IMR-90 (cell line): ENCODE results near the gene CDC42EP5. TPM values are rescaled to one million over a fixed set of nuclear protein-coding genes. Genes with fewer than 3 reads are reported as not detected.

ENCODE experiments used
- ATAC-seq: fragments of 200-7000 bp; cut with Tn5 transposase; 2 replicates; pipeline ENCODE4 v1.9.1; 2020; ENCODE audit warnings: low read depth, mild to moderate bottlenecking, moderate library complexity
- BruUV-seq: library from RNA; stranded (reverse); fragments of 400-500 nt; replicated peaks from 2 replicates; lab custom pipeline; 2021; lab: Mats Ljungman, UMichigan
- CTCF ChIA-PET: fragments of 300-600 bp; formaldehyde crosslinking; extraction: SDS; loops from one replicate; lab custom pipeline; 2021; ENCODE audit warnings: antibody characterized with exemption; lab: Yijun Ruan, JAX
- POLR2A ChIA-PET: fragments of 300-600 bp; sonication (Branson Sonifier 250); formaldehyde crosslinking; loops from one replicate; lab custom pipeline; 2022; ENCODE audit warnings: antibody characterized with exemption; ENCODE audit not compliant: unreplicated experiment; lab: Charles Lee
- DNase-seq: peaks from one replicate; pipeline ENCODE4 v3.0.0; 2013
- H2AFZ ChIP-seq: replicated peaks from 2 replicates; pipeline ENCODE3; 2013; ENCODE audit warnings: low read length, mild to moderate bottlenecking; ENCODE audit not compliant: poor library complexity
- H2AK5ac ChIP-seq: 2 replicates; pipeline ENCODE4 v1.6.1; 2013; ENCODE audit warnings: low read depth, low read length, inconsistent platforms
- H2AK9ac ChIP-seq: replicated peaks from 2 replicates; pipeline ENCODE3; 2013; ENCODE audit warnings: mild to moderate bottlenecking, low read depth, low read length, moderate library complexity; ENCODE audit not compliant: poor library complexity
- H2BK120ac ChIP-seq: 2 replicates; pipeline ENCODE4 v1.6.1; 2013; ENCODE audit warnings: low read depth, low read length, inconsistent platforms
- H2BK15ac ChIP-seq: 3 replicates; pipeline ENCODE4 v1.6.1; 2013; ENCODE audit warnings: low read depth, low read length, inconsistent platforms
- H2BK20ac ChIP-seq: 2 replicates; pipeline ENCODE4 v1.6.1; 2013; ENCODE audit warnings: low read depth, mild to moderate bottlenecking, inconsistent platforms, low read length, moderate library complexity
- H2BK5ac ChIP-seq: 2 replicates; pipeline ENCODE4 v1.6.1; 2013; ENCODE audit warnings: mild to moderate bottlenecking, low read depth, low read length, inconsistent platforms; ENCODE audit not compliant: poor library complexity, severe bottlenecking
- H3K14ac ChIP-seq: replicated peaks from 2 replicates; pipeline ENCODE4 v1.6.1; 2013; ENCODE audit warnings: low read depth, low read length, inconsistent platforms
- H3K18ac ChIP-seq: 2 replicates; pipeline ENCODE4 v1.6.1; 2013; ENCODE audit warnings: low read depth, low read length, control low read depth
- H3K23ac ChIP-seq: 2 replicates; pipeline ENCODE4 v1.6.1; 2013; ENCODE audit warnings: low read depth, low read length, inconsistent platforms
- H3K27ac ChIP-seq: 2 replicates; pipeline ENCODE4 v1.5.1; 2013; ENCODE audit warnings: mild to moderate bottlenecking, control low read depth, low read length; ENCODE audit not compliant: insufficient read depth
- H3K27me3 ChIP-seq: 2 replicates; pipeline ENCODE4 v1.6.1; 2013; ENCODE audit warnings: low read length; ENCODE audit not compliant: control insufficient read depth, insufficient read depth
- H3K36me3 ChIP-seq: 2 replicates; pipeline ENCODE4 v1.6.1; 2013; ENCODE audit warnings: low read length, mixed read lengths; ENCODE audit not compliant: control insufficient read depth, insufficient read depth
- H3K4ac ChIP-seq: 2 replicates; pipeline ENCODE4 v1.6.1; 2013; ENCODE audit warnings: low read depth, low read length, inconsistent platforms
- H3K4me1 ChIP-seq: 2 replicates; pipeline ENCODE4 v1.6.1; 2013; ENCODE audit warnings: low read length, mixed read lengths; ENCODE audit not compliant: control insufficient read depth, insufficient read depth
- H3K4me2 ChIP-seq: 2 replicates; pipeline ENCODE4 v1.6.1; 2013; ENCODE audit warnings: low read depth, mild to moderate bottlenecking, control low read depth, low read length, moderate library complexity
- H3K4me3 ChIP-seq: 2 replicates; pipeline ENCODE4 v1.5.1; 2013; ENCODE audit warnings: low read depth, mild to moderate bottlenecking, control low read depth, low read length, moderate library complexity; ENCODE audit not compliant: insufficient read depth
- H3K56ac ChIP-seq: 2 replicates; pipeline ENCODE4 v1.6.1; 2013; ENCODE audit warnings: low read length, inconsistent platforms; ENCODE audit not compliant: insufficient read depth; ENCODE audit errors: extremely low read depth
- H3K79me1 ChIP-seq, 2 experiments: 2 replicates each; pipeline ENCODE4 v1.6.1; 2013; ENCODE audit warnings: low read length in 2 of 2, inconsistent platforms in 1 of 2, low read depth in 1 of 2
- H3K9ac ChIP-seq: 2 replicates; pipeline ENCODE4 v1.6.1; 2013; ENCODE audit warnings: low read depth, low read length, control low read depth
- H3K9me1 ChIP-seq: 2 replicates; pipeline ENCODE4 v1.6.1; 2013; ENCODE audit warnings: low read length, inconsistent platforms; ENCODE audit not compliant: insufficient read depth
- H3K9me3 ChIP-seq: 2 replicates; pipeline ENCODE4 v1.6.1; 2013; ENCODE audit warnings: low read length; ENCODE audit not compliant: control insufficient read depth, insufficient read depth
- H4K20me1 ChIP-seq: 2 replicates; pipeline ENCODE4 v1.6.1; 2013; ENCODE audit warnings: low read length, inconsistent platforms; ENCODE audit not compliant: insufficient read depth
- H4K5ac ChIP-seq: 2 replicates; pipeline ENCODE4 v1.6.1; 2013; ENCODE audit warnings: mild to moderate bottlenecking, low read depth, low read length, control low read depth
- H4K8ac ChIP-seq, 2 experiments: 2 replicates each; pipeline ENCODE4 v1.6.1; 2013; ENCODE audit warnings: low read depth in 2 of 2, low read length in 2 of 2, control low read depth in 1 of 2, inconsistent platforms in 1 of 2
- H4K91ac ChIP-seq: 2 replicates; pipeline ENCODE4 v1.6.1; 2013; ENCODE audit warnings: low read depth, low read length, inconsistent platforms; ENCODE audit not compliant: insufficient read depth
- CEBPB ChIP-seq: IDR thresholded peaks from 2 replicates; pipeline ENCODE4 v1.6.1; 2012; ENCODE audit warnings: low read depth, low read length, improper control_type of control experiment
- CTCF ChIP-seq: conservative IDR thresholded peaks from 2 replicates; pipeline ENCODE4 v1.5.1; 2012; ENCODE audit warnings: mild to moderate bottlenecking, low read depth, low read length, improper control_type of control experiment
- ELK1 ChIP-seq: fragments of 150-350 bp; IDR thresholded peaks from 2 replicates; pipeline ENCODE4 v1.6.1; 2016; ENCODE audit warnings: low read depth, mild to moderate bottlenecking, low read length, moderate library complexity, borderline replicate concordance
- MAFK ChIP-seq: IDR thresholded peaks from 2 replicates; pipeline ENCODE4 v1.6.1; 2012; ENCODE audit warnings: low read depth, low read length, improper control_type of control experiment
- MAZ ChIP-seq: IDR thresholded peaks from 2 replicates; pipeline ENCODE4 v1.6.1; 2012; ENCODE audit warnings: low read depth, mild to moderate bottlenecking, low read length, improper control_type of control experiment, moderate library complexity, borderline replicate concordance
- MXI1 ChIP-seq: IDR thresholded peaks from 2 replicates; pipeline ENCODE4 v1.6.1; 2012; ENCODE audit warnings: low read depth, mild to moderate bottlenecking, low read length, moderate library complexity, borderline replicate concordance
- NFE2L2 ChIP-seq: fragments of 150-350 bp; IDR thresholded peaks from 2 replicates; pipeline ENCODE4 v1.6.1; 2016; ENCODE audit warnings: low read depth, mild to moderate bottlenecking, low read length
- POLR2A ChIP-seq: IDR thresholded peaks from 2 replicates; pipeline ENCODE4 v1.6.1; 2012; ENCODE audit warnings: mild to moderate bottlenecking, low read depth, low read length
- RAD21 ChIP-seq: IDR thresholded peaks from 2 replicates; pipeline ENCODE4 v1.6.1; 2012; ENCODE audit warnings: low read length, improper control_type of control experiment
- RCOR1 ChIP-seq: IDR thresholded peaks from 2 replicates; pipeline ENCODE4 v1.6.1; 2012; ENCODE audit warnings: mild to moderate bottlenecking, low read length, improper control_type of control experiment; ENCODE audit not compliant: insufficient replicate concordance
- RFX5 ChIP-seq: IDR thresholded peaks from 2 replicates; pipeline ENCODE4 v1.8.0; 2012; ENCODE audit warnings: low read depth, mild to moderate bottlenecking, low read length, moderate library complexity
- SMC3 ChIP-seq: fragments of 150-350 bp; IDR thresholded peaks from 2 replicates; pipeline ENCODE4 v1.6.1; 2016; ENCODE audit warnings: low read depth, mild to moderate bottlenecking, antibody characterized with exemption, low read length, moderate library complexity
- USF2 ChIP-seq: fragments of 150-350 bp; IDR thresholded peaks from 2 replicates; pipeline ENCODE4 v1.6.1; 2017; ENCODE audit warnings: mild to moderate bottlenecking, antibody characterized with exemption, low read length, low read depth
- WGBS, 2 experiments: methylation state at CpG; one replicate each; pipeline versions ENCODE4 v1.1.5 to v1.1.7; 2013; ENCODE audit warnings: missing lambda C conversion rate in 2 of 2; ENCODE audit not compliant: insufficient read length in 1 of 2; ENCODE audit errors: extremely low coverage in 2 of 2; 5-methylcytosine and 5-hydroxymethylcytosine counted together
- dilution Hi-C: fragments of 300-500 bp; cut with HindIII; formaldehyde crosslinking; loops from one replicate; pipeline ENCODE4 v1.14.3; 2018; ENCODE audit warnings: low sequenced_read_pairs; ENCODE audit not compliant: unreplicated experiment
- in situ Hi-C: fragments of 300-500 bp; cut with MboI; formaldehyde crosslinking; loops from 3 replicates; pipeline ENCODE4 v1.14.3; 2019; ENCODE audit warnings: low sequenced_read_pairs, inconsistent platforms, mixed read lengths
- intact Hi-C: fragments of 100-400 bp; cut with micrococcal nuclease; formaldehyde crosslinking; loops from 2 replicates; pipeline ENCODE4 v1.10.0; 2022
- polyA plus RNA-seq, 3 experiments: library from polyadenylated mRNA; depleted of rRNA; stranded (reverse); fragments of >200 nt; gene quantifications; 2 replicates each; pipeline ENCODE4 v1.2.3, GENCODE V29; 2012; ENCODE audit warnings: low replicate concordance in 1 of 3
- total RNA-seq: library from RNA; depleted of rRNA; stranded (reverse); fragments of >200 nt; gene quantifications from 2 replicates; pipeline ENCODE4 v1.2.3, GENCODE V29; 2012

The CDC42EP5 gene
- total and polyA plus RNA-seq, 2 of the 4 experiments (the other 2 are of a cell fraction): 7.2 to 25.3 TPM

GRCh38 chr19:54451997-54452396 is 21.1 kb downstream of the CDC42EP5 start:
- H3K23ac ChIP-seq: no peak overlapping the region
- H2BK5ac ChIP-seq: no peak overlapping the region
- H2AK9ac ChIP-seq: no peak overlapping the region
- no peak overlapping the region for H3K27ac ChIP-seq
- no peak overlapping the region for H3K4ac ChIP-seq
- no peak overlapping the region for H4K5ac ChIP-seq
- no peak overlapping the region for H2BK20ac ChIP-seq
- H4K8ac ChIP-seq: no peak overlapping the region
- H3K4me2 ChIP-seq: no peak overlapping the region
- dilution Hi-C loops (no loop called here), intact Hi-C loops (no loop called here), in situ Hi-C loops (loop anchor here (10.0 to 25.0 kb wide), 6 partner anchors 247 to 1685 kb away; partner anchors contain the start of genes NAT14, NDUFA3, OSCAR and PRPF31)
- H3K9me1 ChIP-seq: peaks cover 6% of the 10 kb centered on the region; the same call in 1 of the 2 replicates
- no peaks in the 10 kb centered on the region for H3K9me3 ChIP-seq
- H4K91ac ChIP-seq: no peak overlapping the region
- peaks cover 25 to 66% of the 10 kb centered on the region in 2 experiments for H3K79me1 ChIP-seq
- no peak overlapping the region for H3K56ac ChIP-seq
- ATAC-seq: no peak
- 93% methylated on average over 5 of the region's 11 CpGs; no CpG with 5 or more reads in 1 of the 2 experiments for WGBS, 2 experiments
- ChIA-PET CTCF (no interaction called here), POLR2A (no interaction called here)
- H3K36me3 ChIP-seq: peaks cover 61% of the 10 kb centered on the region
- TF ChIP-seq RCOR1 (no peak), CEBPB (no peak), RAD21 (no peak), NFE2L2 (no peak), MAFK (no peak), MAZ (no peak), USF2 (no peak), ELK1 (no peak), CTCF (no peak), RFX5 (no peak), MXI1 (no peak), SMC3 (no peak), POLR2A (no peak)
- no peak overlapping the region for H2BK120ac ChIP-seq
- H3K4me3 ChIP-seq: no peak overlapping the region
- DNase-seq: no peak
- no peak overlapping the region for H3K14ac ChIP-seq
- no peak overlapping the region for H3K18ac ChIP-seq
- H3K4me1 ChIP-seq: peaks cover 6% of the 10 kb centered on the region
- no peak overlapping the region for H3K9ac ChIP-seq
- no peaks in the 10 kb centered on the region for H3K27me3 ChIP-seq
- H2BK15ac ChIP-seq: no peak overlapping the region
- no peak overlapping the region for H2AK5ac ChIP-seq
- no TSS peak for BruUV-seq
- peaks cover 73% of the 10 kb centered on the region for H4K20me1 ChIP-seq
- H2AFZ ChIP-seq: no peak overlapping the region
